NCI-H1092 treated with DMSO at 0.1 percent for 48 hours (cell line): Measurements from ENCODE around the gene CNTN1.

Experiments used
- DNase-seq: peaks from one replicate; lab custom pipeline; 2025; lab: John Stamatoyannopoulos, UW

The CNTN1 gene

GRCh38 chr12:40770781-40771180 is 78.5 kb downstream of the CNTN1 start:
- no peak for DNase-seq

DNA sequence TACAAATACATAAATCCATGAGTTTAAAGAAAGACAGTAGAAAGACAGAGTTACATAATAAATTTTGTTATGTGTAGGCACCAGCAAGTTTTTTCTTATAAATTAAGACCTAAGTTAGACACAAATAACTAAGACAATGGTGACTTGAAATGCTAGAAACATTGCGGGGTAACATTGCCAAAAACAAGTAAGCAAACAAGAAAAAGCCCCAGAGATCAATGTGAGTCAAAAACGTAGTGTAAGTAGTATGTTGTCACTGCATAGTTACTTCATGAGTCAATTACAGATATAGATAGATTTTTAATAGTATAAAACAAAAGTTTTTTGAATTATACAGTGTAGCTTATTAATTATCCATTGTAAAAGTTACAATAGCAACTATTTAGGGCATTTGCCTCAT is 83.4 kb downstream of the CNTN1 start:
- no peak for DNase-seq

- DNase-seq, result no peak
Observed at GRCh38 chr12:40784102-40784501, 91.9 kb downstream of the CNTN1 start.

DNA sequence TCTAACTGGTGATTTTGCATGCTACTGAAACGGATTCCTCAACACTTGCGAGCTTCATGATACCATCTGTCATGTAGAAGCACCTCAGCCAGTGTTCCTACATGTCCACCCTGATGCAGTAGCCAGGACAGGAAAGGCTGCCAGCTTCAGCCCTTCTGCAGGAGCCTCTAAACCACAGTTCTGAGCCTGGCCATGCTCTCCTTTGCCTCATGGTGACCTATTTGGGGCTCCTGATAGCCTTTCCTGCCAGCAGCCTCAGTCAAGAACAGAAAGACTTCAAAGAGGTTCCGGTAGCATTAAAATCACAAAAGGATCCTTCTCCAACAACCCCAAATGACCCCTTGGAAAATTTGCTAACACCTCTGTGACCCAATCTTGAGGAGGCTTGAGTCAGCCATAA is 96.0 kb downstream of the CNTN1 start:
- no peak for DNase-seq

GRCh38 chr12:40792792-40793386 is 100.7 kb downstream of the CNTN1 start:
- DNase-seq, result no peak

- no peak for DNase-seq
Observed at GRCh38 chr12:40793471-40793870, 101.2 kb downstream of the CNTN1 start.

GRCh38 chr12:40794087-40794486 is 101.8 kb downstream of the CNTN1 start:
- DNase-seq, result no peak

GRCh38 chr12:40801082-40801481 is 108.8 kb downstream of the CNTN1 start:
- DNase-seq, result no peak

- DNase-seq, result no peak
Observed at GRCh38 chr12:40801861-40802260, 109.6 kb downstream of the CNTN1 start.

- no peak for DNase-seq
Observed at GRCh38 chr12:40802656-40803055, 110.4 kb downstream of the CNTN1 start.

- DNase-seq, result no peak
Observed at GRCh38 chr12:40819436-40820108, 127.3 kb downstream of the CNTN1 start.

DNA sequence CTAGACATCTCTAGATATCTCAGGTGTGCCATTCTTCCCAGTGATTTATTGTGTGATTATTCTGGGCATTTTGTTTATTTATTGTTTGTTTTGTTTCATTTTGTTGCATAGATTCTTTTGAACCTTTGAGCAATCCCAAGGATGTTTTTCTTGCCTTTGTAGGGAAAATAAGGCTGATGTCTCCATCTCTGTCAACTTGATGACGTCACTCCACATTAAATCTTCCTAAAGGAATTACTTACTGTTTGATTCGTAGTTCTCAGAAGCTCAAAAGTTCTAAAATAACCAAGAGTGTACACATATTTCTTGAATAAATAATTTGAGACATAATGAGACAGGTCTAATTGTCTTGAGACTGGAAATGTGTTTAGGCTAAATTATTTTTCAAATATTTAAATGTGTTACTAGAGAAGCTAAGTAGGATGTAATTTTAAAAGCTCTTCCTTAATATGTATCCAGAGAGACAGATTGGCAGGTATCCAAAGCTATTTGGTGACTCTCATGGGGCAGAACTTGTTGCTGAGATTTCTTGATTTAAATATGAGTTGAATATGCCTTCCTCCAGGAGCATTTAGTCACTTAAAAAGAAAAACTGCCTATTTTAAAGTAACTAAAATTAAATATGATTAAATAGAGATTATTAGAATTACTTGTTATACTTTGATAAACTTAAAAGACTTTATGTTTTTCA is 128.7 kb downstream of the CNTN1 start:
- DNase-seq, result no peak

DNA sequence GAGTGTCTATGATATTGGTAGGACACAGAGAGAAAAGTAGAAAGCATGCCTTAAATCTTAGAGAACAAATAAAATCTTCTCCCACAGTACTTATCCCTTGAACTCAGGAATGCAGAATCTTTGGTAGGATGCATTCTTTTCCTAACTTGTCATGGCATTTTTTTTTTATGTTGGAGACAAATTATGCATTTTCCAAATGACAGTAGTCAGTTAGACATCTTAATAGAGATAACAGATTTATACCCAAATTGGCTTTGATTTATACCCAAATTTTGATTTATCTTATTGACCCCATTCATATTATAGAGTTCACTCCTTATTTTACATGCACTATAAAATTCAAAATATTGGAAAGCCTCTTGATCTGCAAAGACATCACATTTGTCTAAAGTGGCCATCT is 132.9 kb downstream of the CNTN1 start:
- no peak for DNase-seq

- no peak for DNase-seq
Observed at GRCh38 chr12:40827683-40828592, 135.7 kb downstream of the CNTN1 start.

DNA sequence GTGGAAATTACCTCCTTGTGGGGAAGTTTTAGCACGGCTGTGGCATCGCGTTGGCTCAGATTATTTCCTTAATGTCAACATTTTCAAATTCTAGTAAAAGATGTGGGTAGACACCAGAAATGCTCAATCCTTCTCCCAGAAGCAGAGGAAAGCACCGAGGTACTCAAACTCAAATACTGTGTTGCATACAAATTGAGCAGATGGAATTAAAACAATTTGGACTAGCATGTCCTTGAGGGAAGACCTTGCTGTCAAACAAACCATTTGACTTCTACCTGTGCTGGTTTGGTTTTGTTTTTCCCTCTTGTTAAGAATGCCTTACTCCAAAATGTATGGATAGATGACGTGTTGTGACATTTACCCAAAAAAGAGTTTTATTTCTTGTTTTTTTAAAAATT is 136.4 kb downstream of the CNTN1 start:
- no peak for DNase-seq

GRCh38 chr12:40829738-40830144 is 137.5 kb downstream of the CNTN1 start:
- no peak for DNase-seq

- no peak for DNase-seq
Observed at GRCh38 chr12:40831916-40832315, 139.7 kb downstream of the CNTN1 start.

GRCh38 chr12:40832668-40833067 is 140.4 kb downstream of the CNTN1 start:
- DNase-seq, result no peak

- DNase-seq, result no peak
Observed at GRCh38 chr12:40833818-40834217, 141.6 kb downstream of the CNTN1 start.

- DNase-seq, result no peak
Observed at GRCh38 chr12:40834321-40834720, 142.1 kb downstream of the CNTN1 start.

- no peak for DNase-seq
Observed at GRCh38 chr12:40837891-40838429, 145.7 kb downstream of the CNTN1 start.

- DNase-seq, result no peak
Observed at GRCh38 chr12:40843495-40843894, 151.3 kb downstream of the CNTN1 start.
